ENCODE results near the gene SORBS2.

Gene SORBS2

GRCh38 chr4:185835336-185835735 lies 23.3 kb upstream of the SORBS2 start:
- no peak for DNase-seq (ENCODE audit: low read depth, low spot score)

- no peak for DNase-seq (ENCODE audit: low read depth, low spot score)
These were observed 22.8 kb upstream of the SORBS2 start for GRCh38 chr4:185834778-185835177.

GRCh38 chr4:185834088-185834487 lies 22.1 kb upstream of the SORBS2 start:
- no peak for DNase-seq (ENCODE audit: low read depth, low spot score)

- no peak for DNase-seq (ENCODE audit: low read depth, low spot score)
These were observed 21.1 kb upstream of the SORBS2 start for GRCh38 chr4:185833055-185833598.

GRCh38 chr4:185831125-185831815 lies 19.3 kb upstream of the SORBS2 start:
- no peak for DNase-seq (ENCODE audit: low read depth, low spot score)

GRCh38 chr4:185830263-185830994 lies 18.4 kb upstream of the SORBS2 start:
- DNase-seq (ENCODE audit: low read depth, low spot score): no peak

GRCh38 chr4:185826381-185826780 lies 14.4 kb upstream of the SORBS2 start:
- no peak for DNase-seq (ENCODE audit: low read depth, low spot score)

- DNase-seq (ENCODE audit: low read depth, low spot score): no peak
These were observed 13.7 kb upstream of the SORBS2 start for GRCh38 chr4:185825737-185826136.

- DNase-seq (ENCODE audit: low read depth, low spot score): no peak
These were observed 10.8 kb upstream of the SORBS2 start for GRCh38 chr4:185822791-185823190.

- no peak for DNase-seq (ENCODE audit: low read depth, low spot score)
These were observed 9.0 kb upstream of the SORBS2 start for GRCh38 chr4:185821029-185821419.

- peak; percentile 78 for DNase-seq (ENCODE audit: low read depth, low spot score)
These were observed 8.4 kb upstream of the SORBS2 start for GRCh38 chr4:185820146-185821028.

GRCh38 chr4:185819144-185819543 lies 7.2 kb upstream of the SORBS2 start:
- no peak for DNase-seq (ENCODE audit: low read depth, low spot score)

GRCh38 chr4:185817403-185817818 lies 5.4 kb upstream of the SORBS2 start:
- no peak for DNase-seq (ENCODE audit: low read depth, low spot score)

- DNase-seq (ENCODE audit: low read depth, low spot score): no peak
These were observed 1.1 kb upstream of the SORBS2 start for GRCh38 chr4:185813133-185813532.

GRCh38 chr4:185810746-185811508 lies 1.1 kb downstream of the SORBS2 start:
- peak; percentile 41 for DNase-seq (ENCODE audit: low read depth, low spot score)

GRCh38 chr4:185809533-185810071 lies 2.4 kb downstream of the SORBS2 start:
- no peak for DNase-seq (ENCODE audit: low read depth, low spot score)

- DNase-seq (ENCODE audit: low read depth, low spot score): no peak
These were observed 2.9 kb downstream of the SORBS2 start for GRCh38 chr4:185809121-185809520.

- DNase-seq (ENCODE audit: low read depth, low spot score): no peak
These were observed 6.0 kb downstream of the SORBS2 start for GRCh38 chr4:185805979-185806378.

GRCh38 chr4:185805262-185805802 lies 6.7 kb downstream of the SORBS2 start:
- DNase-seq (ENCODE audit: low read depth, low spot score): no peak

GRCh38 chr4:185803022-185803421 lies 9.0 kb downstream of the SORBS2 start:
- no peak for DNase-seq (ENCODE audit: low read depth, low spot score)

- no peak for DNase-seq (ENCODE audit: low read depth, low spot score)
These were observed 10.5 kb downstream of the SORBS2 start for GRCh38 chr4:185801471-185801870.

All from ELF-1 (cell line).